Measurements from ENCODE around the gene SLC35E2B.

DNA sequence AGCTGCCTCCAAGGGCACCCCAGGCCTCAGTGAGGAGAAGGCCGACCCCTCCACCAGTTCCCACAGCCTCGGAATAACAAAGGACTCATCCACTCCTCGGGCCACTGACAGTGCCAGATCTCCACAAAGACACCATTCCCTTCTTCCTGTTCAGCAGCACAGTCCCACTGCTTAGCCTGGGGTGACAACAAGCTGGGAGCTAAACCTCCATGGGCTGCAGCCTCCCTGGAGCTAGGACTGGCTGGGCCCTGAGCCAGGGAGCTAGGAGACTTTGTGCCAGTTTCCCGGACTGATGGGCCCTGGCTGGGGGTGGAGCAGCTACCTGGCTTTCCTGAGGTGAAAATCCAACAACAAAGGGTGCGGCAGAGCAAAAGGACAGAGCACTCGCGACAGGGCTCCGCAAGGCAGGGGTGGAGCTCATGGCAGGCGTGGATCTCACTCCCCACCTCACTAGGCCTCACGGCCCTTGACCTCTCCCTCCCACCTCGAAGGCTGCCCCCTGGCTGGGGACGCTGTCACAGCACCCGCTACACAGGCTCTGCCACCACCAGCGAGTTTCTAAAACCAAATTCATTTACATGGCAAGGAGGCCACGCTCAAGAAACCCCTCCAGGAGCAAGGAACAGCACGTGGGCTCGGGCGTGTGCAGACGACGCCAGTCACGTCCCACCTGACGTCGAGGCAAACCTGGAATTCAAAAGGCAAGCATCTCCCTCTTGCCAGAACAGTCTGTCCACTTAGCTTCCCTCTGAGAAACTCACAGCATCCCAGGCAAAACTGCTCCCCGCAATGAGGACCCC lies 13.8 kb downstream of the SLC35E2B start:
- TF ChIP-seq RBBP5 (IDR thresholded peaks at IDR 0.05; ENCODE audit: borderline replicate concordance, low read depth, low read length) (no peak), CEBPB (IDR thresholded peaks at IDR 0.05; ENCODE audit: low read depth, low read length) (no peak), EP300 (IDR thresholded peaks at IDR 0.05; ENCODE audit: borderline replicate concordance in 1 of 2, low read depth in 2 of 2, low read length in 2 of 2) (no peak), TCF12 (IDR thresholded peaks at IDR 0.05; ENCODE audit: low read depth, low read length) (no peak), RFX5 (IDR thresholded peaks at IDR 0.05; ENCODE audit: borderline replicate concordance, low read depth, low read length) (no peak)

Measured in H1 (cell line).